Suprapubic skin (tissue), 4 donors: ENCODE data around the gene ACSS3.

Source experiments
- EP300 ChIP-seq: sonication (generic); formaldehyde crosslinking; IDR thresholded peaks from one replicate; pipeline ENCODE4 v1.6.1; 2017; ENCODE audit warnings: antibody characterized with exemption
- POLR2A ChIP-seq, 2 donors: fragments of 450-650 bp; IDR thresholded peaks; one replicate each; pipeline ENCODE4 v1.6.1; 2017; ENCODE audit warnings: antibody characterized with exemption in 2 of 2, mild to moderate bottlenecking in 2 of 2, moderate library complexity in 2 of 2
- POLR2AphosphoS5 ChIP-seq, 3 donors: sonication (generic); formaldehyde crosslinking; IDR thresholded peaks; one replicate each; pipeline ENCODE4 v1.6.1; 2017; ENCODE audit warnings: antibody characterized with exemption in 3 of 3
- TF ChIP-seq, protein P1 (sequence below), 2 donors: fragments of 200-600 bp in 1 of 2; fragments of 450-650 bp in 1 of 2; sonication (generic) in 1 of 2; IDR thresholded peaks; one replicate each; pipeline ENCODE4 v1.5.1; 2016 to 2019; ENCODE audit warnings: antibody characterized with exemption in 2 of 2, mild to moderate bottlenecking in 1 of 2, moderate library complexity in 1 of 2

GRCh38 chr12:81125691-81126090 lies 47.8 kb downstream of the ACSS3 start:
- TF ChIP-seq, protein P1, sequence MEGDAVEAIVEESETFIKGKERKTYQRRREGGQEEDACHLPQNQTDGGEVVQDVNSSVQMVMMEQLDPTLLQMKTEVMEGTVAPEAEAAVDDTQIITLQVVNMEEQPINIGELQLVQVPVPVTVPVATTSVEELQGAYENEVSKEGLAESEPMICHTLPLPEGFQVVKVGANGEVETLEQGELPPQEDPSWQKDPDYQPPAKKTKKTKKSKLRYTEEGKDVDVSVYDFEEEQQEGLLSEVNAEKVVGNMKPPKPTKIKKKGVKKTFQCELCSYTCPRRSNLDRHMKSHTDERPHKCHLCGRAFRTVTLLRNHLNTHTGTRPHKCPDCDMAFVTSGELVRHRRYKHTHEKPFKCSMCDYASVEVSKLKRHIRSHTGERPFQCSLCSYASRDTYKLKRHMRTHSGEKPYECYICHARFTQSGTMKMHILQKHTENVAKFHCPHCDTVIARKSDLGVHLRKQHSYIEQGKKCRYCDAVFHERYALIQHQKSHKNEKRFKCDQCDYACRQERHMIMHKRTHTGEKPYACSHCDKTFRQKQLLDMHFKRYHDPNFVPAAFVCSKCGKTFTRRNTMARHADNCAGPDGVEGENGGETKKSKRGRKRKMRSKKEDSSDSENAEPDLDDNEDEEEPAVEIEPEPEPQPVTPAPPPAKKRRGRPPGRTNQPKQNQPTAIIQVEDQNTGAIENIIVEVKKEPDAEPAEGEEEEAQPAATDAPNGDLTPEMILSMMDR (IDR thresholded peaks at IDR 0.05), result no peak
- no peak for TF ChIP-seq POLR2A (IDR thresholded peaks at IDR 0.05)
- TF ChIP-seq POLR2AphosphoS5 (IDR thresholded peaks at IDR 0.05), result no peak
- TF ChIP-seq EP300, result no peak
